PC-3 (cell line): Measurements from ENCODE around the gene BTF3.

Experiments
- EZH2 ChIP-seq: fragments of 300-600 bp; sonication (generic); IDR thresholded peaks from one replicate; pipeline ENCODE4 v1.6.1; 2017; ENCODE audit warnings: antibody characterized with exemption, mild to moderate bottlenecking, low read length; ENCODE audit not compliant: unreplicated experiment
- TF ChIP-seq, protein P1 (sequence below): fragments of 300-600 bp; sonication (generic); conservative IDR thresholded peaks from 2 replicates; pipeline ENCODE4 v1.5.1; 2017; ENCODE audit warnings: antibody characterized with exemption, low read depth, mild to moderate bottlenecking, low read length

- TF ChIP-seq, protein P1, sequence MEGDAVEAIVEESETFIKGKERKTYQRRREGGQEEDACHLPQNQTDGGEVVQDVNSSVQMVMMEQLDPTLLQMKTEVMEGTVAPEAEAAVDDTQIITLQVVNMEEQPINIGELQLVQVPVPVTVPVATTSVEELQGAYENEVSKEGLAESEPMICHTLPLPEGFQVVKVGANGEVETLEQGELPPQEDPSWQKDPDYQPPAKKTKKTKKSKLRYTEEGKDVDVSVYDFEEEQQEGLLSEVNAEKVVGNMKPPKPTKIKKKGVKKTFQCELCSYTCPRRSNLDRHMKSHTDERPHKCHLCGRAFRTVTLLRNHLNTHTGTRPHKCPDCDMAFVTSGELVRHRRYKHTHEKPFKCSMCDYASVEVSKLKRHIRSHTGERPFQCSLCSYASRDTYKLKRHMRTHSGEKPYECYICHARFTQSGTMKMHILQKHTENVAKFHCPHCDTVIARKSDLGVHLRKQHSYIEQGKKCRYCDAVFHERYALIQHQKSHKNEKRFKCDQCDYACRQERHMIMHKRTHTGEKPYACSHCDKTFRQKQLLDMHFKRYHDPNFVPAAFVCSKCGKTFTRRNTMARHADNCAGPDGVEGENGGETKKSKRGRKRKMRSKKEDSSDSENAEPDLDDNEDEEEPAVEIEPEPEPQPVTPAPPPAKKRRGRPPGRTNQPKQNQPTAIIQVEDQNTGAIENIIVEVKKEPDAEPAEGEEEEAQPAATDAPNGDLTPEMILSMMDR = no peak
- TF ChIP-seq EZH2 = no peak
These were observed 48.1 kb upstream of the BTF3 start for GRCh38 chr5:73450137-73450536.
